GM18499 (cell line): ENCODE data around the gene SFXN4.
"Not testable (repeated sequence)": the region's sequence is repeated elsewhere in the genome, so short reads cannot be mapped to it uniquely, and the experiment has no call there.

Experiments used
- ATAC-seq: cut with Tn5 transposase; IDR thresholded peaks from one replicate; pipeline ENCODE4 v1.9.1; 2021; ENCODE audit warnings: moderate number of reproducible peaks; ENCODE audit not compliant: insufficient read depth, unreplicated experiment

Gene SFXN4

DNA sequence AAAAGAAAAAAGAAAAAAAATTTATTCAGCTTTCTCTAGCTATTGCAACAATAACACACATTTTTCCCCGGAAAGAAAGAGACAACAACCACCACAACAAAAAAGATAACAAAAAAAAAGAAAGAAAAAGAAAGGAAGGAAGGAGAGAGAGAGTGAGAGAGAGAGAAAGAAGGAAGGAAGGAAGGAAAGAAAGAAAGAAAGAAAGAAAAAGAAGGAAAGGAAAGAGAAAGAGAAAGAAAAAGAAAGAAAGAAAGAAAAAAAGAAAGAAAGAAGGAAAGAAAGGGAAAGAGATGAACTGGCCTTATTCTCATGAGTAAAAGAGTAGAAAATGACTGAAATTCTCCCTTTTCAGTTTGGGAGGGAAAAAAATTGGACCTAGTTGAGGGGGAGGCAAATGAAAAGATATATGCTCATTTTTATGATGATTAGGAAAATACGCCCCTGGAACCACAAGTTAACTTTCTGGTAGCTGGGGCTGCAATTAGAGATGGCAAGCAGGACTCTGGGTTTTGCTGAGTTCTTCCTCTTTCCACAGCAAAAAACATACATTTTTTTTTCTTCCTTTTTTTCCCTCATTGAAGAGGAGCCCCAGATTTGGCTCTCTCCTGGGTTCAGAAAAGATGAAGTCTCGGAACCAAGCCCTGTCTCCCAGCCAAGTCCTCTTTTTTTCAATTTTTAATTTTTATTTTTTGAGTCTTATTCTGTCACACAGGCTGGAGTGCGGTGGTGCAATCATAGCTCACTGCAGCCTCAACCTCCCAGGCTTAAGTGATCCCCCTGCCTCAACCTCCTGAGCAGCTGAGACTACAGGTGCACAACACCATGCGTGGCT, 25.7 kb upstream of the SFXN4 start:
- no peak for ATAC-seq

DNA sequence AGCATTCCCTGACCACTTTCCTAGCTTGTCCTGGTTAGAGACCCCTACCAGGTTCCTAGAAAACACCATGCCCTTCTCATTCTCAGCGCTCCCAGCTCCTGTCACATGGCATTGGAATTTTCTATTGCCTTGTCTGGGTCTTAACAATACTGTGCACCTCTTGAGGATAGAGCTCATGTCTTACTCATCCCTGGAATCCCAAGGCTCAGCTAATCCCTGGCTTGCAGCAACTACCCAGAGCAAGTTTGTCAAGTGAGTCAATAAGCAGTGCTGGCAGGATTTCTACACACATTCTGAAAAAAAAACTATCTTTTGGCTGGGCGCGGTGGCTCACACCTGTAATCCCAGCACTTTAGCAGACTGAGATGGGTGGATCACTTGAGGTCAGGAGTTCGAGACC, 24.8 kb upstream of the SFXN4 start:
- no peak for ATAC-seq

- ATAC-seq: no peak
These were observed 24.3 kb upstream of the SFXN4 start for GRCh38 chr10:119189811-119190282.

DNA sequence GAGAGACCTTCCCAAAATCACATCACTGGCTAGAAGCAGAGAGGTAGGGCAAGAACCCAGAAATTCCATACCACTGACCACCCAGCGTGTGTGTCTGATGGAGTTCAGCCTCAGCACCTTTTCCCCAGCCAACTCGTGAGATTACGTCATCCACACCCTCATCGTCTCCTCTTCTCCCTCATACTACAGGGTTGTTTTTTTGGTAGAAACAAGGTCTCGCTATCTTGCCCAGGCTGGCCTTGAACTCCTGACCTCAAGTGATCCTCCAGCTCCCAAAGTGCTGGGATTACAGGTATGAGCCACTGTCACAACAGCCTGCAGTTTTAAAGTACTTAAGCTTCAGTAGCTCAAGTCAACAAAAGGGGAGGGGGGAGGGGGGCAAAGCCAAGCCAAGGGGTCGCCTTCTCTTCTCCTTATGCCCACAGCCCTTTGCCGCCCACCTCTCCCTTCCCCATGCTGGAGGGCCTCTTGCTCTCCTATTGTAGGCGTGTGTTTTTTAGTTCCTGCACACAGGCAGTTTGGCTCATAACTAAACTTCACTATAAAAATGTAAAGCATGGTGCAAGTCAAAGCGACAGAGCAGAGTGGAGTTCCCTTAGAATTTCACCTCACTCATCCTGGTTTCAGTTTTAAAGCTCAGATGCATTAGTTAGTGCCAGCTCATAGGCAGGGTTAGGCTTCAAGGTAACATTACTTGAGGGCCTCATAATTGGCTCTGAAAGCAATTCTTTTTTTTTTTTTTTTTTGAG, 18.3 kb upstream of the SFXN4 start:
- ATAC-seq: no peak

GRCh38 chr10:119180850-119181400, 15.4 kb upstream of the SFXN4 start:
- ATAC-seq: not testable (repeated sequence)

DNA sequence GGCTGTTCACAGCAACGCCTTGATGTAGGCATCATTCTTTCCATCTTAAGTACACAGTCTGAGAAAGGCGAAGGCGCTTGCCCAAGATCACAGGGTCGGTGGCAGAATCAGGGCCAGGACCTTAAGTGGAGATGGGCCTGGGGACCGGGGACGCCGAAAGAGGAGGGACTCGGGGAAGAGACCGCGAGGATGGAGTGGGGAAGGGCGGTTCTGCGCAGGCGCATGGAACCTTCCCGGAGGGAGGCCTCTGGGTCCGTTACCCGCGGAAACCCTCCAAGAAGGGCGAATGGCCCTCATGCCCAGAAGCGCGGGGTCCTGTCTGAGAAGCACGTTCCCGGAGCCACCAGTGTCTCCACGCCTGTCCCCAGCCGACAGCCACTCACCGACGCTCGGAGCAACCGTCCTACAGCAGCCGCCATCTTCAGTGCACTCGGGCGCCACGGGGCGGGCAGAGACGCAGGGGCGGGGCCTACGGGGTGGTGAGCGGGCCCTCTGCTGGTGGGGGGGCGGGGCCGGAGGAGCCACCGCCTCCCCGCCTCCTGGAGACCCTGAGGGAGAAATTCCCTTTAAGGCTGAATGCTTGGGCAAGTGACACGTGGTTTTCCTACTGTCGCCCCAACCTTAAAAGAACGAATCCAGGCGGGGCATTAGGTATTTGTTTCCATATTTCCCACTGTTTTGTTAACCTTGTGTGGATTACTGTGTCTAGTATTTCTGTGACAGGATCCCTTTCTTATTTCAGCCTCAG, 13.0 kb upstream of the SFXN4 start, which contains the start of gene PRDX3:
PRDX3 (minus strand) TSS at position 441 of the 748 bp plus-strand sequence; CDS start at position 419, 22 bp downstream.
- peak; percentile 58 for ATAC-seq

GRCh38 chr10:119177708-119178371, 12.3 kb upstream of the SFXN4 start:
- ATAC-seq: no peak

GRCh38 chr10:119176166-119176565, 10.7 kb upstream of the SFXN4 start:
- no peak for ATAC-seq

DNA sequence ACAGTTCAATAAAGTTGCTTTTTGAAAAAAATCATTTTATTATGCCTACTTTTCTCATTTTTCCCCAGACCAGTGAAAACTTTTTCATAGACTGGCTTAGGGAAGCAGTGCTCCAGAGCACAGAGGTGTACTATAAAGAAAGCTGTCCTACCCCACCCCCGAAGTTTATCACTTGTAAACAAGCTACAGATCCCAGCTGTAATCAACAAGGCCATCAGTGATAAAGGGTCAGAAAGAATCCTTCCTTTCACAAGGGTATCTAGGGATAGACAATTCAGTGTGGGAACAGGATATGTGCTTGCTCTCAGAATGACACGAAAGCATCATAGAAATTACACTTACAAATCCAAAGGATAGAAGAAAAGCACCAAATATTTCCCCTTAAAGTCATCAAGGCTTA, 8.6 kb upstream of the SFXN4 start:
- no peak for ATAC-seq

DNA sequence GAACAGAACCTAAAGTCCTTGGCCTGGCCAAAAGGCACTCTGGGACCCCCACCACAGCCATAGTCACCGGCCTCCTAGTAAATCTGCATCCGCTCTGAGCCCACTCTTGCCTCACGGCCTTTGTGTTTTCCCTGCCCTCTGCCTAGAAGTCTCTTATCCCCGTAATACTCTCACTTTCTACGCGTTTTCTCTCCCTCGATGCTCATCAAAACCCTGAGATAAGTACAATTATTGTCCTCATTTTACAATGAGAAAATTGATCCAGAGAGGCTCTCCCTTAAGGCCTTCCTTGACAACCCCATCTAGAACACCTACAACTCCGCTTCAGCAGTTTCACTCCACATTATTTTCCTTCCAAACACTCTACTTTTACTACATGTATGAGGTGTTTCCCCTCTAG, 1.5 kb upstream of the SFXN4 start:
- ATAC-seq: no peak

DNA sequence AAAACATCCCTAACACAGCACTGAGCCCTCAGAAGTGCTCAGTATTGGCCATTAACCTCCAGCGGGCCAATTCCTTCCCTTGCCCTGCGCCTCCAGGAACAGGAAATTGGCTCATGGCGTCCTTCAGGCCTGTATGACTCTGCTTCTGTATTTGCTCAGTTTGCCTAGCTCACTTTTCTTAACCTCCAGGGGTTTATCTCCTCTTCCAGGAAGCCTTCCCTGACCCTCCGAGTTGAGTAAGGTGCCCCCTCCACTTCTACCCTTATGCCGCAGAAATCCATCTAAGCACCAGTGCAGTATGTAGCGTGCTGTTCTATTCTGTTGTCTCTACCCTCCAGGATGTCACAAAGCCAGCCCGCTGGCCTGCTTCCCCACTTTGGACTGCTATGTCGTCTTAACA, 1.1 kb upstream of the SFXN4 start:
- ATAC-seq: no peak

DNA sequence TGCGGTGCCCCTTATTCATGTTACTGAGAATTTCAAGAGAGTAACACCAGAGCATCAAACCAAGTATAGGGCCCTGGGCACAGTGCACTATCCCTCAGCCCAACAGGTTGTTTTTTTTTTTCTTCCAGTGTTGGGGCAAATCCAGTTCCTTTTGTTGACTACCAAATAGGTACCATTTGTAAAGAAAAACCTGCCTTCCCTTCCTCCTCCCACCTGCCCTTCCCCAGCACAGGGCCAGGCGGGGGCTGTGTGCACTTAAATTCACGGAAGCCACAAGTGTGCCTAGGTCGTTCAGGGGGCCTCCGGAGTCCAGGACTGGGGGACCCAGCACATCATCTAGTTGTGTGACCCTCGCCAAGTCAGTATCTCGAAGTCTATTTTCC, 595 bp upstream of the SFXN4 start:
- ATAC-seq: no peak

GRCh38 chr10:119162452-119163092, 2.9 kb downstream of the SFXN4 start:
- no peak for ATAC-seq

GRCh38 chr10:119161680-119162451, 3.6 kb downstream of the SFXN4 start:
- no peak for ATAC-seq

GRCh38 chr10:119159332-119159731, 6.2 kb downstream of the SFXN4 start:
- ATAC-seq: no peak

DNA sequence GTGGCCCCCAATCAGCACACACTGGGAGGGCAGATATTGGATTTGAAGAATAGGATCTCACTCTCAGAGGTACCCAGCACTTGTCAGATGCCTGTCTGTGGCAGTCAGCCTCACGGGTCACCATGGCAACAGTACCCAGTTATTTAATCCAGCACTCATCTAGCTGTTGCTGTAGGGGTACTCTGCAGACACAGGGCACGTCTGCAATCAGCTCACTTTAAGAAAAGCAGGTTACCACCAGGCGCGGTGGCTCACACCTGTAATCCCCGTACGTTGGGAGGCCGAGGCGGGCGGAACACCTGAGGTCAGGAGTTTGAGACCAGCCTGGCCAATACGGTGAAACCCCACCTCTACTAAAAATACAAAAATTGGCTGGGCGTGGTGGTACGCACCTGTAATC, 11.9 kb downstream of the SFXN4 start:
- no peak for ATAC-seq

DNA sequence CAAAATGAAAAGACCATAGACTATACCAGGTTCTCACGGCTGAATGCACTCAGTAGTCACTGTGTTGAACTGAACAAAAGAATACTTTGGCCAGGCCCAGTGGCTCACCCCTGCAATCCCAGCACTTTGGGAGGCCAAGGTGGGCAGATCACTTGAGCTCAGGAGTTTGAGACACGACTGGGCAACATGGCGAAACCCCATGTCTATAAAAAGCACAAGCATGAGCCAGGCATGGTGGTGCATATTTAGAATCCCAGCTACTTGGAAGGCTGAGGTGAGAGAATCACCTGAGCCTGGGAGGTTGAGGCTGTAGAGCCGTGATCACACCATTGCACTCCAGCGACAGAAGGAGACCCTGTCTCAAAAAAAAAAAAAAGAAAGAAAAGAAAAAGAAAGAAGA, 12.5 kb downstream of the SFXN4 start:
- no peak for ATAC-seq

GRCh38 chr10:119151601-119152000, 13.9 kb downstream of the SFXN4 start:
- ATAC-seq: not testable (repeated sequence)

GRCh38 chr10:119149729-119150128, 15.8 kb downstream of the SFXN4 start:
- no peak for ATAC-seq
